HL-60 (cell line): ENCODE data around the gene SPCS2.

ENCODE experiments used
- DNase-seq, 2 experiments: peaks; one replicate each; pipeline ENCODE4 v3.0.0-alpha.2; 2010 to 2020; ENCODE audit warnings: low read depth in 1 of 2, low spot score in 1 of 2
- H3K27ac ChIP-seq: fragments of 250-450 bp; sonication (Bioruptor Pico); replicated peaks from 2 replicates; pipeline ENCODE4 v1.5.1; 2020; ENCODE audit warnings: mild to moderate bottlenecking, moderate library complexity
- H3K27me3 ChIP-seq: fragments of 250-450 bp; sonication (Bioruptor Pico); 2 replicates; pipeline ENCODE4 v1.5.1; 2021; ENCODE audit warnings: mild to moderate bottlenecking, moderate library complexity; ENCODE audit not compliant: insufficient read depth, poor library complexity, severe bottlenecking
- H3K4me3 ChIP-seq: replicated peaks from 2 replicates; pipeline ENCODE4 v1.5.1; 2011; ENCODE audit warnings: mild to moderate bottlenecking, control low read depth, low read length; ENCODE audit not compliant: insufficient read depth
- CTCF ChIP-seq: IDR thresholded peaks from one replicate; pipeline ENCODE4 v1.5.1; 2011; ENCODE audit warnings: low read length, control low read depth, inconsistent platforms; ENCODE audit not compliant: insufficient read depth
- GABPA ChIP-seq: IDR thresholded peaks from 2 replicates; pipeline ENCODE4 v1.6.1; 2012; ENCODE audit warnings: low read depth
- POLR2AphosphoS5 ChIP-seq: IDR thresholded peaks from 2 replicates; pipeline ENCODE4 v1.6.1; 2012; ENCODE audit warnings: low read depth
- SPI1 ChIP-seq: IDR thresholded peaks from 2 replicates; pipeline ENCODE4 v1.6.1; 2012; ENCODE audit warnings: low read depth, mild to moderate bottlenecking, borderline replicate concordance
- TF ChIP-seq, protein P1 (sequence below): IDR thresholded peaks from 2 replicates; pipeline ENCODE4 v1.6.1; 2012; ENCODE audit warnings: low read depth; ENCODE audit not compliant: insufficient replicate concordance

SPCS2 gene

DNA sequence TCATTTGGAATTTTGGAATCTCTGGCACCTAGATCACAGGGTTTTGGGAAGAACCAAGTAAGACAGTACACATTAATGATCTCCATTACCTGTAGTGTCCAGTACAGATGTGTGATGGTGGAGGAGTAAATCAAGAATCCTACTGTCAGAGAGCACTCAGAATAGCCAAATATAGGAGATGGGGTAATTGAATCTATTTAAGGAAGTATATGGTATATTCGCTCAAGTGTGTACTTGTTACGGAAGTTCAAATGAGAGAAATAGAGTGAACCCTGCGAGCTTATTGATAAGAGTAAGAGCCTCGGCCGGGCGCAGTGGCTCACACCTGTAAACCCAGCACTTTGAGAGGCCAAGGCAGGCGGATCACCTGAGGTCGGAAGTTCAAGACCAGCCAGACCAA lies 2.2 kb downstream of the SPCS2 start:
- no peak overlapping the region for H3K27ac ChIP-seq
- no peak overlapping the region for H3K4me3 ChIP-seq
- no peaks in the 10 kb centered on the region for H3K27me3 ChIP-seq
- no peak for DNase-seq
- TF ChIP-seq SPI1 (no peak), POLR2AphosphoS5 (no peak), CTCF (no peak), GABPA (no peak)
- TF ChIP-seq, protein P1, sequence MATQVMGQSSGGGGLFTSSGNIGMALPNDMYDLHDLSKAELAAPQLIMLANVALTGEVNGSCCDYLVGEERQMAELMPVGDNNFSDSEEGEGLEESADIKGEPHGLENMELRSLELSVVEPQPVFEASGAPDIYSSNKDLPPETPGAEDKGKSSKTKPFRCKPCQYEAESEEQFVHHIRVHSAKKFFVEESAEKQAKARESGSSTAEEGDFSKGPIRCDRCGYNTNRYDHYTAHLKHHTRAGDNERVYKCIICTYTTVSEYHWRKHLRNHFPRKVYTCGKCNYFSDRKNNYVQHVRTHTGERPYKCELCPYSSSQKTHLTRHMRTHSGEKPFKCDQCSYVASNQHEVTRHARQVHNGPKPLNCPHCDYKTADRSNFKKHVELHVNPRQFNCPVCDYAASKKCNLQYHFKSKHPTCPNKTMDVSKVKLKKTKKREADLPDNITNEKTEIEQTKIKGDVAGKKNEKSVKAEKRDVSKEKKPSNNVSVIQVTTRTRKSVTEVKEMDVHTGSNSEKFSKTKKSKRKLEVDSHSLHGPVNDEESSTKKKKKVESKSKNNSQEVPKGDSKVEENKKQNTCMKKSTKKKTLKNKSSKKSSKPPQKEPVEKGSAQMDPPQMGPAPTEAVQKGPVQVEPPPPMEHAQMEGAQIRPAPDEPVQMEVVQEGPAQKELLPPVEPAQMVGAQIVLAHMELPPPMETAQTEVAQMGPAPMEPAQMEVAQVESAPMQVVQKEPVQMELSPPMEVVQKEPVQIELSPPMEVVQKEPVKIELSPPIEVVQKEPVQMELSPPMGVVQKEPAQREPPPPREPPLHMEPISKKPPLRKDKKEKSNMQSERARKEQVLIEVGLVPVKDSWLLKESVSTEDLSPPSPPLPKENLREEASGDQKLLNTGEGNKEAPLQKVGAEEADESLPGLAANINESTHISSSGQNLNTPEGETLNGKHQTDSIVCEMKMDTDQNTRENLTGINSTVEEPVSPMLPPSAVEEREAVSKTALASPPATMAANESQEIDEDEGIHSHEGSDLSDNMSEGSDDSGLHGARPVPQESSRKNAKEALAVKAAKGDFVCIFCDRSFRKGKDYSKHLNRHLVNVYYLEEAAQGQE = no peak

- DNase-seq = no peak
- Histone ChIP-seq H3K27ac (no peak overlapping the region), H3K4me3 (no peak overlapping the region), H3K27me3 (no peaks in the 10 kb centered on the region)
- TF ChIP-seq CTCF (no peak), POLR2AphosphoS5 (no peak), GABPA (no peak), SPI1 (no peak)
- TF ChIP-seq, protein P1 = no peak
Measured at GRCh38 chr11:74952752-74953151, 3.7 kb downstream of the SPCS2 start.

- DNase-seq = no peak
- TF ChIP-seq SPI1 = no peak
- TF ChIP-seq, protein P1 = no peak
- no peak for TF ChIP-seq GABPA
- TF ChIP-seq CTCF = no peak
- TF ChIP-seq POLR2AphosphoS5 = no peak
- H3K27ac ChIP-seq = no peak overlapping the region
- H3K27me3 ChIP-seq = no peaks in the 10 kb centered on the region
- H3K4me3 ChIP-seq = no peak overlapping the region
Measured at GRCh38 chr11:74953451-74953850, 4.4 kb downstream of the SPCS2 start.
